Measurements from ENCODE around the gene SIRPB1. TPM values are rescaled to one million over a fixed set of nuclear protein-coding genes. Genes with fewer than 3 reads are reported as not detected.
"Not testable (repeated sequence)": the region's sequence is repeated elsewhere in the genome, so short reads cannot be mapped to it uniquely, and the experiment has no call there.

The SIRPB1 gene
- total RNA-seq, 1 experiment from 2014 or later, result not detected

DNA sequence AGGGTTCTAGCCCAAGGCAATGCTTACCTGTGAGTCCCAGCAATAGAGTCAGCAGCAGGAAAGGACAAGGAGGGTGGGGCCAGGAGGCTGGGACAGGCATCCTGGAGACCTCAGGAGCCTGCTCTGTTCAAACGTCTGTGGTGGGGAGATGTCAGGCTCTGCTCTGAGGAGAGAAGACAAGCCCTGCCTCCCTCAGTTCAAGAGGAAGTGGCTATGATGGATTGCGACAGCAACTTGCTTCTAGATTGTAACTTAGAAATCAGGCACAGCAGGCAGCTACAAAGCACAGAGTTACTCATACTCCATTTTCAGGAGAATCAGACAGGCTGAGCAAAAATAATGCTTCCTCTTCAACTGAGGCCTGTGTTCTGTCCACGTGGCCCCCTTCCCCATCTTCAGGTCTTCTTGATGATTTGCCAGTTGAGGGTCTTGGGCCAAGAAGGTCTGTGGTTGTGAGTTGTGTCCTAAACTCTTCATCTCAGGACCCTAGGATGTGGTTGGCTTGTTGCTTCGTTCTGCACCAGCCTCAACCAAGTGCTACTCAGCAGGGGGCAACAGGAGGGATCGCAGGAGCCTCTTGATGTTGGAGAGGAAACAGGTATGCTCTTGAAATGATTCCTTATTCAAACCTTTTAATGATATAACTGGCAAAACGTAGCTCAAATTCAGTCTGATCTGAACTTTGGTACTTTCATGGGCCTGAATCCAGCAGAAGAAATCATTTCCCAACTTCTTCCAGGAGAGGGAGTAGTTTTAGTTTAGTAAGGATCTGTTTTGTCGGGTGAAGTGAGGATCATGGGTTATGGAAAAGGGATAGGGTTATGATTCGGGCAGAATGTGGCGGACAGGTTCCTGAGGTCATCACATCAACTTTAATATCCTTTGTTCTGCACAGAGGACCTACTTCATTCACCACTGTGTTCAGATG lies 31.0 kb downstream of the SIRPB1 start:
- DNase-seq, result no peak

DNA sequence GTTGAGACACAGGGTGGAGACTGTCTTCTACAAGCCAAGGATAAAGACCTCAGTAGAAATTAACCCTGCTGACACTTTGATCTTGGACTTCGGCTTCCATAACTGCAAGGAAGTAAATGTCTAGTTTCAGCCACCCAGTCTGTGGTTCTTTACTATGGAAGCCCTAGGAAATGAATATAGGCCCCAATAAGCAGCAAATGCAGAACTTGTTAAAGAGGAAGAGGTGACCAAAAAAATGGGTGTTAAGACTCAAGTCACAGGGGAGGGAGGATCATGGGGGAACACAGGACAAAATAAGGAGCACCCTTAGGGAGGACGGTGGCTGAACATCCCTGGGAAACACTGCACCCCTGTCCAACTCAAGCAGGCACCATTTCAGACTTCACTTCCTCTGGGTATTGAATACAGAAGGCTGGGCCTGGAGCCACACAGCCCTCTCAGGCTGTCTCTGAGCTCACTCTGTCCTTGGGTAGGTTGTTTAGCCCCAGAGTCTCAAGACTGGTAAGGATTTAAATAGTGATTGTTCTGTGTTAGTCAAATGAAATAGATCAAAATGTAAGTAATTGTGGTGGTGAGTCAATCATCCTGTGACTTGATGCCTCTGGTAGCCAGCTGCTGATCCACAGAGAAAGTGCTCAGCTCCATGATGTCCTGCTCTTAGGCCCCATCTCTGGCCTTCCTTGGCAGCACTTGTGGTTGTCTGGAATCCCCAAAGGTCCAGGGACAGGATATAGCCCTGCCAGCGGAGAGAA lies 31.9 kb downstream of the SIRPB1 start:
- Histone ChIP-seq H3K36me3 (replicated peaks; ENCODE audit: control insufficient read depth, insufficient read depth, low read length) (no peaks in the 10 kb centered on the region), H3K27me3 (ENCODE audit: control insufficient read depth, insufficient read depth, low read length) (no peaks in the 10 kb centered on the region), H3K4me3 (ENCODE audit: insufficient read depth, low read depth, low read length) (no peak overlapping the region)
- DNase-seq, result no peak

More for the DNA sequence above, 31.0 kb downstream of the SIRPB1 start:
- H3K27me3 ChIP-seq (ENCODE audit: control insufficient read depth, insufficient read depth, low read length), result no peaks in the 10 kb centered on the region
- no peak overlapping the region for H3K4me3 ChIP-seq (ENCODE audit: insufficient read depth, low read depth, low read length)
- H3K36me3 ChIP-seq (replicated peaks; ENCODE audit: control insufficient read depth, insufficient read depth, low read length), result no peaks in the 10 kb centered on the region

DNA sequence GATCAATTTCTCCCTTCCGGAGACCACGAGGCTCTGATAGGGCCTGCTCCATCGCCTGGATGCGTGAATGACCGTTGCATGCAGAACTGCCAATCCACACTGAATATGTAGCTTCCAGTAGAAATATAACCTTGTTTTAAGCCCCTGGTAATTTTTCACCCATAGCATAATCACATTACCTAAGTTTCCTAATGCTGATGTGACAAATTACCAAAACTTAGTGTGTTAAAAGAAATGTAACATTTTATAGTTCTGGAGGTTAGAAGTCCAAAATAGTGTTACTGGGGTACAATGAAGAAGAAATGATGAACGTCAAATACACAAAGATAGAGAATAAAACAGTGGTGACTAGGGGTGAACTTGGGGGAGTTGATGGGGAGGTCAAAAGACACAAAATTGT lies 40.3 kb downstream of the SIRPB1 start:
- no peak for DNase-seq
- Histone ChIP-seq H3K36me3 (replicated peaks; ENCODE audit: control insufficient read depth, insufficient read depth, low read length) (no peaks in the 10 kb centered on the region), H3K4me3 (ENCODE audit: insufficient read depth, low read depth, low read length) (no peak overlapping the region), H3K27me3 (ENCODE audit: control insufficient read depth, insufficient read depth, low read length) (no peaks in the 10 kb centered on the region)

DNA sequence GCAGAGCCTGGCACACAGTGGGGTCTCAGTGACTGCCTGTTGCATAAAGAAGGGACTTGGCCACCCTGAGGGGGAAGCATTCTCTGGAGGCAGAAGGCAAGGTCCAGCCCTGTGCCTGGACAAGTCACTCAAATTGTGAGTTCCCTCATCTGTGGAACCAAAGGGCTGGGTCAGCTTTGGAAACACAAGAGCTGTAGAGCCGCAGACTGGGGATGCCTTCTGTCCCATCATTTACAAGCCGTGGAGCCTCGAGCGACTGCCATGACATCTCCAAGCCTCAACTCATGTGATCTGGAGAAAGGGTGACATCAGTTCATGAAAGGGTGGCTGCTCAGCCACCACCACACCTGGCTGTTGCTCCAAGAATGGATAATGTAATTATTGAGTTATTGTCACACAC lies 41.9 kb downstream of the SIRPB1 start:
- H3K36me3 ChIP-seq (replicated peaks; ENCODE audit: control insufficient read depth, insufficient read depth, low read length), result no peaks in the 10 kb centered on the region
- no peak overlapping the region for H3K4me3 ChIP-seq (ENCODE audit: insufficient read depth, low read depth, low read length)
- no peak for DNase-seq
- no peaks in the 10 kb centered on the region for H3K27me3 ChIP-seq (ENCODE audit: control insufficient read depth, insufficient read depth, low read length)

DNA sequence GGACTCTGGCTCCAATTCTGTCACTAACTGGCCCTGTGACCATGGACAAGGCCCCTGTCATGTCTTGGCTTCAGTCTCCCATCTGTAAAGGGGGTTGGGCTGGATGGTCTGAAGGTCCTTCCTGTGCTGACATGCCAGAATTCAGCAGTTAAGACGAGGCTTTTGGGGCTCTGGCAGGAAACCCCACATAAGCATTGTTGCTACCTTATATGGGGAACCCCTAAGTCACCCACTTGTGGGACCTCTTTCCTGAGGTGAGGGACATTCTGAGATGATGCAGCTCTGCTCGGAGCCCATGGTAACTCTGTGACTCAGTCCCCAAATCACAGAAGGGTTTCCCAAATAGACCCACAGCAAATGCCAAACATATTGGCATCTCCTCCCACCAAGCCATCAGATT lies 42.5 kb downstream of the SIRPB1 start:
- not testable (repeated sequence) for H3K4me3 ChIP-seq (ENCODE audit: insufficient read depth, low read depth, low read length); H3K27me3 ChIP-seq (ENCODE audit: control insufficient read depth, insufficient read depth, low read length); DNase-seq; H3K36me3 ChIP-seq (replicated peaks; ENCODE audit: control insufficient read depth, insufficient read depth, low read length)

DNA sequence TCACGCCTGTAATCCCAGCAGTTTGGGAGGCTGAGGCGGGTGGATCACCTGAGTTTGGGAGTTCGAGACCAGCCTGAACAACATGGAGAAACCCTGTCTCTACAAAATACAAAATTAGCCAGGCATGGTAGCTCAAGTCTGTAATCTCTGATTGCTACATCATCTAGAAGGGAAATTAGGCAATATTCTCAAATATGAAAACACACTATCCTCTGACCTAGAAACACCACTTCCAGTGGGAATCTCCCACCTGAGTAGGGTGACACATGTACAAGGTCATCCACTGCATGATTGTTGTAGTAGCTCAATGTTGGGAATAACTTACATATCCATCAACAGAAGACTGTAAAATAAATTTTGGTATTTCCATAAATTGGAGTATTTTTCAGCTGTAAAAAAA lies 43.2 kb downstream of the SIRPB1 start:
- no peaks in the 10 kb centered on the region for H3K27me3 ChIP-seq (ENCODE audit: control insufficient read depth, insufficient read depth, low read length)
- H3K4me3 ChIP-seq (ENCODE audit: insufficient read depth, low read depth, low read length), result no peak overlapping the region
- no peaks in the 10 kb centered on the region for H3K36me3 ChIP-seq (replicated peaks; ENCODE audit: control insufficient read depth, insufficient read depth, low read length)
- DNase-seq, result no peak

DNA sequence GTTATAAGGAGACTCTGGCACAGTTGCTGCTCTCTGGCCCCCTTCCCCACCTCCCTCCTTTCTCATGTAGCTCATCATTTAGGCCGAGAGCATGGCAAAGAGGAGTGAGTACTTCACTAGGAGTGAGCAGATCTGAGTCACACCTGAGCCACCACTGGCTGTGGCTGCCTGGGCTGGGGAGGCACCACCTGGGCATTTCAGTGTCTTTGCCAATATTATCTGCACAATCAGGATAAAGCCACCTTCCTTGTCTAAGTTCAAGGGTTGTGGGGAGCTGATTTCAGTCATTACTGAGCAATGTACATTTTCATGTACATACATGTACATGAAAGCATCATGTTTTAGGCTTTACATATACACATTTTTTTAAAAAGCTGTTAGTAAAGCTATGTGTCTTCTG lies 43.8 kb downstream of the SIRPB1 start:
- H3K36me3 ChIP-seq (replicated peaks; ENCODE audit: control insufficient read depth, insufficient read depth, low read length); H3K4me3 ChIP-seq (ENCODE audit: insufficient read depth, low read depth, low read length); DNase-seq; H3K27me3 ChIP-seq (ENCODE audit: control insufficient read depth, insufficient read depth, low read length): not testable (repeated sequence)

DNA sequence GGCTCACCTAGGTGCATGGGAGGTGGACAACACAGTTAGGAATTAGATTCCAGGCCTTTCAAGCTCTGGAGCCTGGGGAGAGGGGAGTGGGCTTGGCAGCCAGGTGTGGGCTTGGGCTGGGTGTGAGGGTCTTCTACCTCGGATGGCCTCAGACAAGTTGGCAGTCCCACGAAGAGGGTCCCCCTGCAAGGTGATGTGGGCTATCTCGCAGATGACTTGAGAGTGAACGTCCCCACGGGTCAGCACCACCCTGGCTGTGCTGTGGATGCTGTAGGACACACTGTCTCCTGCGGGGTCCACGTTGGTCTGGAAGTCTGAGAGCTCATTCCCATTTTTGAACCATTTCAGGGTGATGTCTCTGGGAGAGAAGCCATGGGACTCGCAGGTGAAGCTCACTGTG lies 48.2 kb downstream of the SIRPB1 start:
- not testable (repeated sequence) for DNase-seq; H3K27me3 ChIP-seq (ENCODE audit: control insufficient read depth, insufficient read depth, low read length); H3K4me3 ChIP-seq (ENCODE audit: insufficient read depth, low read depth, low read length); H3K36me3 ChIP-seq (replicated peaks; ENCODE audit: control insufficient read depth, insufficient read depth, low read length)

Other genes with a start within 250 kb of the SIRPB1 start
- 132 and 136 TPM in 2 replicates for gene FKBP1A, start 227.0 kb downstream of the SIRPB1 start, total RNA-seq (2014; rRNA removed; shearing (Covaris generic))
- 18.9 and 24.2 TPM in 2 replicates for gene NSFL1C, start 153.2 kb downstream of the SIRPB1 start, total RNA-seq (2014; rRNA removed; shearing (Covaris generic))
- gene SIRPB2, start 128.6 kb downstream of the SIRPB1 start, total RNA-seq (2014; rRNA removed; shearing (Covaris generic)), result not detected in 2 replicates
- not detected in 2 replicates for gene SIRPD, start 62.3 kb downstream of the SIRPB1 start, total RNA-seq (2014; rRNA removed; shearing (Covaris generic))
- not detected in 2 replicates for gene SIRPG, start 37.8 kb upstream of the SIRPB1 start, total RNA-seq (2014; rRNA removed; shearing (Covaris generic))